ENCODE results near the gene LTBP3. TPM values are rescaled to one million over a fixed set of nuclear protein-coding genes. Genes with fewer than 3 reads are reported as not detected.

LTBP3 gene
- polyA plus RNA-seq, 1 donor from 2014 or later: 4.6 TPM

- Histone ChIP-seq H2AFZ (ENCODE audit: low read depth, low read length) (no peak overlapping the region), H3K9me2 (ENCODE audit: insufficient read depth, low read length) (no peaks in the 10 kb centered on the region), H3K9ac (ENCODE audit: low read length) (no peak overlapping the region), H4K20me1 (ENCODE audit: insufficient read depth) (no peaks in the 10 kb centered on the region), H3K4me3 (ENCODE audit: low read length) (no peak overlapping the region), H3F3A (ENCODE audit: insufficient read depth, low read length, poor library complexity, severe bottlenecking) (no peaks in the 10 kb centered on the region), H3K79me2 (replicated peaks; ENCODE audit: insufficient read depth, low read length) (no peaks in the 10 kb centered on the region), H3K27me3 (ENCODE audit: insufficient read depth, low read depth, low read length) (peaks cover 20% of the 10 kb centered on the region), H3K36me3 (ENCODE audit: insufficient read depth, low read length) (no peaks in the 10 kb centered on the region), H3K9me3 (ENCODE audit: low read length) (no peaks in the 10 kb centered on the region), H3K27ac (ENCODE audit: low read length) (no peak overlapping the region), H3K4me2 (ENCODE audit: low read length) (no peak overlapping the region)
- TF ChIP-seq REST (IDR thresholded peaks at IDR 0.05; ENCODE audit: borderline replicate concordance): no peak
- no peak for TF ChIP-seq MXI1 (conservative IDR thresholded peaks at IDR 0.05; ENCODE audit: poor library complexity, severe bottlenecking)
- TF ChIP-seq POLR2AphosphoS5 (IDR thresholded peaks at IDR 0.05): no peak
- TF ChIP-seq RAD21 (conservative IDR thresholded peaks at IDR 0.05): no peak
- no peak for TF ChIP-seq TAF1 (IDR thresholded peaks at IDR 0.05; ENCODE audit: low read depth)
- no peak for TF ChIP-seq EP300 (conservative IDR thresholded peaks at IDR 0.05; ENCODE audit: poor library complexity, severe bottlenecking)
- TF ChIP-seq EZH2 (IDR thresholded peaks at IDR 0.05; ENCODE audit: borderline replicate concordance, insufficient read depth, low read length, poor library complexity, severe bottlenecking): no peak
- TF ChIP-seq SMC3 (conservative IDR thresholded peaks at IDR 0.05; ENCODE audit: poor library complexity): no peak
- TF ChIP-seq CTCF (IDR thresholded peaks at IDR 0.05; ENCODE audit: poor library complexity, severe bottlenecking): no peak
These were observed 38.4 kb upstream of the LTBP3 start for GRCh38 chr11:65596520-65596919.

GRCh38 chr11:65595543-65596281, 37.6 kb upstream of the LTBP3 start, which contains the start of gene KCNK7:
Gene KCNK7 (minus strand): TSS chr11:65595800. CDS start chr11:65595772, 28 bp downstream.
- Histone ChIP-seq H3K4me2 (ENCODE audit: low read length) (no peak within 1 kb of the TSS), H3F3A (ENCODE audit: insufficient read depth, low read length, poor library complexity, severe bottlenecking) (no peaks in the 10 kb centered on the region), H3K9me3 (ENCODE audit: low read length) (no peaks in the 10 kb centered on the region), H3K9ac (ENCODE audit: low read length) (no peak within 1 kb of the TSS), H3K79me2 (replicated peaks; ENCODE audit: insufficient read depth, low read length) (no peaks in the 10 kb centered on the region), H3K9me2 (ENCODE audit: insufficient read depth, low read length) (no peaks in the 10 kb centered on the region), H3K36me3 (ENCODE audit: insufficient read depth, low read length) (no peaks in the 10 kb centered on the region), H4K20me1 (ENCODE audit: insufficient read depth) (no peaks in the 10 kb centered on the region), H3K27ac (ENCODE audit: low read length) (no peak within 1 kb of the TSS), H3K4me3 (ENCODE audit: low read length) (no peak within 1 kb of the TSS), H3K27me3 (ENCODE audit: insufficient read depth, low read depth, low read length) (peaks cover 25% of the 10 kb centered on the region), H2AFZ (ENCODE audit: low read depth, low read length) (no peak within 1 kb of the TSS)
- TF ChIP-seq RAD21 (conservative IDR thresholded peaks at IDR 0.05) (no peak), EZH2 (IDR thresholded peaks at IDR 0.05; ENCODE audit: borderline replicate concordance, insufficient read depth, low read length, poor library complexity, severe bottlenecking) (no peak)

Measured in neural cell (in vitro differentiated cells).